ENCODE data around the gene ORC3.

- TF ChIP-seq CTCF (optimal IDR thresholded peaks at IDR 0.05 in 1 of 3, IDR thresholded peaks at IDR 0.05 in 1 of 3, conservative IDR thresholded peaks at IDR 0.05 in 1 of 3; ENCODE audit: extremely low read depth in 1 of 3, insufficient read depth in 2 of 3, low read length in 3 of 3) (no peak), EZH2 (IDR thresholded peaks at IDR 0.05; ENCODE audit: low read length) (no peak)
These were observed 1.1 kb downstream of the ORC3 start for GRCh38 chr6:87590990-87591389.

Measured in keratinocyte (primary cell).